Pons (tissue), 1 donor: ENCODE data around the gene PATJ.
"Not testable (repeated sequence)": the region's sequence is repeated elsewhere in the genome, so short reads cannot be mapped to it uniquely, and the experiment has no call there.

Experiments used
- DNase-seq: peaks from one replicate; pipeline ENCODE4 v3.0.0-alpha.2; 2016; ENCODE audit warnings: low spot score

Gene PATJ

GRCh38 chr1:61887076-61887867 is 145.0 kb downstream of the PATJ start:
- DNase-seq = no peak

DNA sequence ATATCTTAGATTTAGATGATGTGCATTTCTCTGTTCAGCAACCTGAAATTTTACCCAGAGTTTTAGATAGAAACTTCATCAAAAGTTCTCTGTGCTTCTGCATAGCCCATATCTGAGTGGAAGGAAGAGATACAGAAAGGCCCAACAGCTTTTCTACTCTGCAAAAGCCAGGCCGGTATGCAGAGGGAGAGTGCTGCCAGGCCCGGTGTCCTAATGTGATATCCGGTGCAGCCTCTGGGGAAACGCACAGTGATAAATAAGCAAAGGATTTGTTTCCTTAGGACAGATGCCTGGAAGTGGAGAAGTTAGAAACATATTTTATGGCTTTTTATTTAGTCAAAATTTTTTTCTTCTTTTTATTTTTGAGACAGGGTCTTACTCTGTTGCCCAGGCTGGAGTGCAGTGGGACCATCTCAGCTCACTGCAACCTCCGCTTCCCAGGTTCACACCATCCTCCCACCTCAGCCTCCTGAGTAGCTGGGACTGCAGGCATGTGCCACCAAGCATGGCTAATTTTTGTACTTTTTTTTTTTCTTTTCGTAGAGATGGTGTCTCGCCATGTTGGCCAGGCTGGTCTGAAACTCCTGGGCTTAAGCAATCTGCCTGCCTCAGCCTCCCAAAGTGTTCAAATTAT is 145.8 kb downstream of the PATJ start:
- no peak for DNase-seq

- no peak for DNase-seq
These were observed 146.5 kb downstream of the PATJ start for GRCh38 chr1:61888808-61889207.

DNA sequence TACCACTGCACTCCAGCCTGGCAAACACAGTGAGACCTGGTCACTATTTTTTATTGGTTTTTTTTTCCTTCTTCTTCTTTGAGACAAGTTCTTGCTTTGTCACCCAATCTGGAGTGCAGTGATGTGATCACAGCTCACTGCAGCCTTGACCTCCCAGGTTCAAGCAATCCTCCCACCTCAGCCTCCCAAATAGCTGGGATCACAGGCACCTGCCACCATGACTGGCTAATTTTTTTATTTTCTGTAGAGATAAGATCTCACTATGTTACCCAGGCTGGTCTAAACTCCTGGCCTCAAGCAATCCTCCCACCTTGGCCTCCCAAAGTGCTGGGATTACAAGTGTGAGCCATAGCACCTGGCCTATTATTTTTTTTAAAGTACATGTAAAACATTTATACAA is 148.2 kb downstream of the PATJ start:
- not testable (repeated sequence) for DNase-seq

DNA sequence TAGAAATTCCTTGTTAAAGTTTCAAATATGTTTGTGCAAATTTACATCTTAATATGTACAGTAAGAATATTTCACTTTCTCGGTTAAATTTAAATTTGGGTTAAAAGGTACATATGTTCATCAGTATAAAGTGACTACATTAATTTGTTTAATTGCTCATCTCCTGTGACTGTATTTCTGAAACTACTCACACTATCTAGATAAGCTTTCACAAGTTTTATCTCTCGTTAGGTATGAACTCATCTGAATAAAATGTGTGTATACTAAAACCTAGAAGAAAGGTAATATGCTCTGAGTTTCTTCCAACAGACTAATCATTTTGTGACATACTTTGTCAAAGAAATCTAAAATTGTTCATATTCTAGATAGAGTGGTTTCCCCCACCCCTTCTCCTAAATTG is 150.7 kb downstream of the PATJ start:
- DNase-seq = no peak

- DNase-seq = not testable (repeated sequence)
These were observed 152.0 kb downstream of the PATJ start for GRCh38 chr1:61894296-61894695.

DNA sequence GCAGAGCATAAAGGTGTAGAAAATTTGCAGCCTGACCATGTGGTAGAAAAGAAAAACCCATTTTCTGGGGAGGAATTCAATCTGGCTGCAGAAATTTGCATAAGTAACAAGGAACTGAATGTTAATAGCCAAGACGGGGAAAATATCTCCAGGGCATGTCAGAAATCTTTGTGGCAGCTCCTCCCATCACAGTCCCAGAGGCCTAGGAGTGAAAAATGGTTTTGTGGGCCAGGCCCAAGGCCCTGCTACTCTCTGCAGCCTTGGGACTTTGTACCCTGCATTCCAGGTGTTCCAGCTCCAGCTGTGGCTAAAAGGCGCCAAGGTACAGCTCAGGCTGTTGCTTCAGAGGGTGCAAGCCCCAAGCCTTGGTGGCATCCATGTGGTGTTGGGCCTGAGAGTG is 152.9 kb downstream of the PATJ start:
- no peak for DNase-seq

GRCh38 chr1:61898658-61899057 is 156.4 kb downstream of the PATJ start:
- no peak for DNase-seq

DNA sequence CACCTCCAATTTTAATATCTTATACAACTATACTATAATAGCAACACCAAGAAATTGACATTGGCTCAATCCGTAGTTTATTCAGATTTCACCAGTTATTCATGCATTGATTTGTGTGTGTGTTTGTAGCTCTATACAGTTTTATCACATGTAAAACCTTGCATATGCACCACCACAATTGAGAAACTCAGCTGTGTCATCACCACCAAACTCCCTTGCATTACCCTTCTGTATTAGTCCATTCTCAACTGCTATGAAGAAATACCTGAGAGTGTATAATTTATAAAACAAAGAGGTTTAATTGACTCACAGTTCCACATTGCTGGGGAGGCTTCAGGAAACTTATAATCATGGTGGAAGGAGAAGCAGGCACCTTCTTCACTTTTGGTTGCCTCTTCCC is 162.1 kb downstream of the PATJ start:
- no peak for DNase-seq

DNA sequence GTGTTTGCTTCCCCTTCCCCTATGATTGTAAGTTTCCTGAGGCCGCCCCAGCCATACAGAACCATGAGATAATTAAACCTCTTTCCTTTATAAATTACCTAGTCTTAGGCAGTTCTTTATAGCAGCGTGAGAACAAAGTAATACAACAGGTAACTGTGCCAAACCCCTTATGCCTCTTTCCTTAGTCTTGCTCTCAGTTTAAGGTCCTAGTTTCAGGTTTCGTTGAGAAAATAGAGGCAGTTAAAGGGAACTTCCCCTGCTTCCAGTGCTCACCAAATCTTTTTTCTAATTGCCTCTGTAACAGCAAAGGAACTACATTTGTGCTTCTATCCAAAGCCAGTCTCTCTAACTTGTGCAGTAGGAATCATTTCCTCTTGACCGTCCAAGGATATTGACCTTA is 164.8 kb downstream of the PATJ start:
- DNase-seq = no peak

- no peak for DNase-seq
These were observed 167.8 kb downstream of the PATJ start for GRCh38 chr1:61910035-61910434.

DNA sequence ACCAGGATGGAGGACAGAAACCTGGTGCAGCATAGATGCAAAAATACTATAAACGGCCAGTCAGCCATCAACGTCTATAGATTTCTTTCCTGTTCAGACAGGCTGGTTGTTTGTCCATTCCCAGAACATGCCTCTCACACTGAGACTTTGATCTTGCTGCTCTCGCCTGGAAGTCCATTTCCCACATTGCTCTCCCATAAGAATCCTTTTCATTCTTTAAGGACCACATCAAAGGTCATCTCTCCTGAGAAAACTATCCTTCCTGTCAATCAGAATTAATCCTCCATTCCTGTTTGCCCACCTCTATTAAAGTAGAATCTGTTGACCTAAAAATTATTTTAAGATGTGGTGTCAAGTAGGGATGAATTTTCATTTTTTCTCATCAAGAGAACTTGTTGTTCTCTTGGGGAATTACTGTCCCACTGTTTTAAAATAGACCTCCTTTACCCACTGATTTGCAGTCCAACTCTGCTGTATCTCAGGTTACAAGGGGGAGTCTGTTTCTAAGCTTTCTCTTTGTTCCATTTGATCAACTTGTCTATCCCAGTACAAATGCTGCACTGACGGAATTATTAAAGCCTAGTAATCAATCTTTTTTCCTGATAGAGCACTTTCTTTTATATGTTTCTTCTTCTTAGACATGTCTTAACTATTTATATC is 172.7 kb downstream of the PATJ start:
- DNase-seq = no peak

DNA sequence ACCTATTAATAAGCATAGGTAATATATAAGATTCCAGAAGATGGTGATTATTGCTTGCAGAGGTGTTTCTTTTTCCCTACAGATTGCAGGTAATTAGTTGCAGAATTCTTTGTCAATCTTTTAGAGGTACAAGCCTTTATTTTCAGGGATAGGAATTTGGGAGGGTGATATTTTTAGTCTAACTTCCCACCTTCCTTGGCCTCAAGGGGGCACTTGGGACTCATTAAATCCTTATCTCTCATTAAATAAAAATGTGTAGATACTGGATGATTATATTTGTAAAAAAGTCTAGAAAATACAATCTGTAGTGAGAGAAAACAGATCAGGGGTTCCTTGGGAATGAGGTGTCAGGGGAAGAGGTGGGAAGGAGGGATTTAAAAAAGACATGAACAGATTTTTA is 179.2 kb downstream of the PATJ start:
- DNase-seq = no peak

- DNase-seq = no peak
These were observed 180.7 kb downstream of the PATJ start for GRCh38 chr1:61922950-61923480.

- DNase-seq = no peak
These were observed 183.5 kb downstream of the PATJ start for GRCh38 chr1:61925591-61926298.

- no peak for DNase-seq
These were observed 184.3 kb downstream of the PATJ start for GRCh38 chr1:61926597-61926996.

- no peak for DNase-seq
These were observed 187.9 kb downstream of the PATJ start for GRCh38 chr1:61930116-61930645.

- no peak for DNase-seq
These were observed 189.5 kb downstream of the PATJ start for GRCh38 chr1:61931587-61932279.

DNA sequence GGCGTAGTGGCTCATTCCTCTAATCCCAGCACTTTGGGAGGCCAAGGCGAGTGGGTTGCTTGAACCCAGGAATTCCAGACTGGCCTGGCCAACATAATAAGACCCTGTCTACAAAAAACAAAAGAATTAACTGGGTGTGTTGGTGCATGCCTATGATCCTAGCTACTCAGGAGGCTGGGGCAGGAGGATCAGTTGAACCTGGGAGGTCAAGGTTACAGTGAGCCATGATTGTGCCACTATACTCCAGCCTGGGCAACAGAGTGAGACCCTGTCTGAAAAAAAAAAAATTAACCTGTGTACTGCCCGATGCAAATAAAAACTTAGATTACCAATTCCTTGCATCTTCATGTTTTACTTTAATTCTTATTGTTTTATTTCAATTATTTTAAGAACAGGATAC is 193.2 kb downstream of the PATJ start:
- DNase-seq = no peak

DNA sequence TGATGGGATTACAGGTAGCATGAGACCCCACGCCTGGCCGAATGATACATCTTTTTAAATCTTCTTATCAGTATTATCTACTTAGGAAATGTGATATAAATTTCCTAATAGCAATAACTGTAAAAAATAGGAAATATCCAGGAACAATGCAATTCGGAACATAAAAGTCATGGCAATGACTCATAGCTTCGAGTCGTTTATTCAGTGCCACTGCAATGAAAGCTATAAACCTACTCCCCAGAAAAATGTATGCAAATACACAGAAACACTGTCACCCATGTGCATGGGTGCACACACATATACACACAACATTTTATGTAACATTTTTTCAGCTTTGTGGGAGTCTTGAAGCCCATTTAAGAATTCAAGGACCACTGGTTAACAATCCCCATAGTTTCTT is 194.6 kb downstream of the PATJ start:
- DNase-seq = no peak

DNA sequence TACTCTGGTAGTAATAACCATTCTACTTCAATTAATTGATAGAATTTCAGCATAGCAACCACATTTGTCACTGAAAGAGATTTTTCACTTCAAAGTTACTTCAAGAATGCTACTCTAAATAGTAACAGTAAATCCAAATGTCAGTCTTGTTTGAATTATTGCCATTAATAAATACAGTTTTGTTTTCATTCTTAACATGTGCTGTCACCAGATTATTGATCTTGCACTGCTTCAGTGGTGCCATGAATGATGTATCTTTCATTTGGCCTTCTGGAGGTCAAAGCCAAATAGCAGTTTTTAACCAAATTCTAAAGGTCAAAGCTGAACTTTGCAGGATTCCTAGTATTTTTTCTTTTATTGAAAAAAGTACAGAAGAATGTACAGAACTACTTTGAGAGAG is 199.5 kb downstream of the PATJ start:
- no peak for DNase-seq

DNA sequence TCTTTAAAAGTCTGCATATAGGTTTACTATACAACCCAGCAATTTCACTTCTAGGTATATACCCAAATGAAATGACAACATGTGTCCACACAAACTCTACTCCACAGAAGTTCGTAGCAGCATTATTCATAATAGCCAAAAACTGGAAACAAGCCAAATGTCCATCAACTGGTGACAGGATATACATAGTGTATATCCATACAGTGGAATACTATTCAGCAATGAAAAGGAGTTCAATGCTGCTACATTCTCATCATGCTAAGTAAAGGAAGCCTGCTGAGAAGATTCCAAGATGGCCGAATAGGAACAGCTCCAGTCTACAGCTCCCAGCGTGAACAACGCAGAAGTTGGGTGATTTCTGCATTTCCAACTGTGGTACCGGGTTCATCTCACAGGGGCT is 200.6 kb downstream of the PATJ start:
- no peak for DNase-seq
